ENCODE data around the gene EIF3K.

EIF3K gene

GRCh38 chr19:38662537-38663155, 43.7 kb downstream of the EIF3K start:
- ATAC-seq (ENCODE audit: insufficient read depth, low read depth) (no peak), DNase-seq (no peak)
- no peak overlapping the region for H3K4me2 ChIP-seq (ENCODE audit: insufficient read depth, low read length)
- TF ChIP-seq, protein P1, sequence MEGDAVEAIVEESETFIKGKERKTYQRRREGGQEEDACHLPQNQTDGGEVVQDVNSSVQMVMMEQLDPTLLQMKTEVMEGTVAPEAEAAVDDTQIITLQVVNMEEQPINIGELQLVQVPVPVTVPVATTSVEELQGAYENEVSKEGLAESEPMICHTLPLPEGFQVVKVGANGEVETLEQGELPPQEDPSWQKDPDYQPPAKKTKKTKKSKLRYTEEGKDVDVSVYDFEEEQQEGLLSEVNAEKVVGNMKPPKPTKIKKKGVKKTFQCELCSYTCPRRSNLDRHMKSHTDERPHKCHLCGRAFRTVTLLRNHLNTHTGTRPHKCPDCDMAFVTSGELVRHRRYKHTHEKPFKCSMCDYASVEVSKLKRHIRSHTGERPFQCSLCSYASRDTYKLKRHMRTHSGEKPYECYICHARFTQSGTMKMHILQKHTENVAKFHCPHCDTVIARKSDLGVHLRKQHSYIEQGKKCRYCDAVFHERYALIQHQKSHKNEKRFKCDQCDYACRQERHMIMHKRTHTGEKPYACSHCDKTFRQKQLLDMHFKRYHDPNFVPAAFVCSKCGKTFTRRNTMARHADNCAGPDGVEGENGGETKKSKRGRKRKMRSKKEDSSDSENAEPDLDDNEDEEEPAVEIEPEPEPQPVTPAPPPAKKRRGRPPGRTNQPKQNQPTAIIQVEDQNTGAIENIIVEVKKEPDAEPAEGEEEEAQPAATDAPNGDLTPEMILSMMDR (IDR thresholded peaks at IDR 0.05; ENCODE audit: borderline replicate concordance, extremely low read depth, low read length, poor library complexity, severe bottlenecking) = no peak
- no peak for TF ChIP-seq EZH2 (IDR thresholded peaks at IDR 0.05; ENCODE audit: borderline replicate concordance, low read depth, low read length, severe bottlenecking)
- H3K9ac ChIP-seq (ENCODE audit: low read depth, low read length) = no peak overlapping the region
- H2AFZ ChIP-seq (ENCODE audit: low read depth, low read length) = no peak overlapping the region
- H3K4me1 ChIP-seq (ENCODE audit: insufficient read depth, low read length) = peaks cover 5% of the 10 kb centered on the region
- H3K36me3 ChIP-seq (ENCODE audit: insufficient read depth, low read length) = peaks cover 18% of the 10 kb centered on the region
- H4K20me1 ChIP-seq (ENCODE audit: insufficient read depth, low read length) = peaks cover 87% of the 10 kb centered on the region
- no peaks in the 10 kb centered on the region for H3K27me3 ChIP-seq (ENCODE audit: insufficient read depth, low read length, poor library complexity)
- H3K4me3 ChIP-seq (ENCODE audit: low read depth in 1 of 2, low read length in 2 of 2) = no peak overlapping the region
- no peaks in the 10 kb centered on the region for H3K9me3 ChIP-seq (ENCODE audit: insufficient read depth, low read length, severe bottlenecking)
- H3K79me2 ChIP-seq (ENCODE audit: insufficient read depth, low read length) = peaks cover 97% of the 10 kb centered on the region
- H3K27ac ChIP-seq (ENCODE audit: low read length) = no peak overlapping the region

GRCh38 chr19:38663156-38663651, 44.2 kb downstream of the EIF3K start:
- no peaks in the 10 kb centered on the region for H3K9me3 ChIP-seq (ENCODE audit: insufficient read depth, low read length, severe bottlenecking)
- no peak for TF ChIP-seq EZH2 (IDR thresholded peaks at IDR 0.05; ENCODE audit: borderline replicate concordance, low read depth, low read length, severe bottlenecking)
- TF ChIP-seq, protein P1 (IDR thresholded peaks at IDR 0.05; ENCODE audit: borderline replicate concordance, extremely low read depth, low read length, poor library complexity, severe bottlenecking) = no peak
- no peak overlapping the region for H3K27ac ChIP-seq (ENCODE audit: low read length)
- no peak overlapping the region for H3K4me2 ChIP-seq (ENCODE audit: insufficient read depth, low read length)
- peaks cover 88% of the 10 kb centered on the region for H4K20me1 ChIP-seq (ENCODE audit: insufficient read depth, low read length)
- peaks cover 97% of the 10 kb centered on the region for H3K79me2 ChIP-seq (ENCODE audit: insufficient read depth, low read length)
- DNase-seq (no peak), ATAC-seq (ENCODE audit: insufficient read depth, low read depth) (no peak)
- H3K4me3 ChIP-seq (ENCODE audit: low read depth in 1 of 2, low read length in 2 of 2) = no peak overlapping the region
- H3K4me1 ChIP-seq (ENCODE audit: insufficient read depth, low read length) = peaks cover 5% of the 10 kb centered on the region
- H2AFZ ChIP-seq (ENCODE audit: low read depth, low read length) = no peak overlapping the region
- H3K36me3 ChIP-seq (ENCODE audit: insufficient read depth, low read length) = peaks cover 14% of the 10 kb centered on the region
- no peak overlapping the region for H3K9ac ChIP-seq (ENCODE audit: low read depth, low read length)
- H3K27me3 ChIP-seq (ENCODE audit: insufficient read depth, low read length, poor library complexity) = no peaks in the 10 kb centered on the region

GRCh38 chr19:38663957-38664502, 45.0 kb downstream of the EIF3K start:
- Histone ChIP-seq H3K4me3 (ENCODE audit: low read depth in 1 of 2, low read length in 2 of 2) (no peak overlapping the region), H3K27ac (ENCODE audit: low read length) (no peak overlapping the region)

More at GRCh38 chr19:38663957-38664502, 45.0 kb downstream of the EIF3K start:
- TF ChIP-seq EZH2 (IDR thresholded peaks at IDR 0.05; ENCODE audit: borderline replicate concordance, low read depth, low read length, severe bottlenecking) = no peak
- TF ChIP-seq, protein P1 (IDR thresholded peaks at IDR 0.05; ENCODE audit: borderline replicate concordance, extremely low read depth, low read length, poor library complexity, severe bottlenecking) = no peak
- ATAC-seq (ENCODE audit: insufficient read depth, low read depth) (no peak), DNase-seq (no peak)
- Histone ChIP-seq H3K79me2 (ENCODE audit: insufficient read depth, low read length) (peaks cover 95% of the 10 kb centered on the region), H3K4me2 (ENCODE audit: insufficient read depth, low read length) (no peak overlapping the region), H3K9ac (ENCODE audit: low read depth, low read length) (no peak overlapping the region), H3K36me3 (ENCODE audit: insufficient read depth, low read length) (peaks cover 14% of the 10 kb centered on the region), H3K4me1 (ENCODE audit: insufficient read depth, low read length) (peaks cover 7% of the 10 kb centered on the region), H3K27me3 (ENCODE audit: insufficient read depth, low read length, poor library complexity) (no peaks in the 10 kb centered on the region), H4K20me1 (ENCODE audit: insufficient read depth, low read length) (peaks cover 84% of the 10 kb centered on the region), H3K9me3 (ENCODE audit: insufficient read depth, low read length, severe bottlenecking) (no peaks in the 10 kb centered on the region), H2AFZ (ENCODE audit: low read depth, low read length) (no peak overlapping the region)
